ENCODE data around the gene GNAI1.

Gene GNAI1

DNA sequence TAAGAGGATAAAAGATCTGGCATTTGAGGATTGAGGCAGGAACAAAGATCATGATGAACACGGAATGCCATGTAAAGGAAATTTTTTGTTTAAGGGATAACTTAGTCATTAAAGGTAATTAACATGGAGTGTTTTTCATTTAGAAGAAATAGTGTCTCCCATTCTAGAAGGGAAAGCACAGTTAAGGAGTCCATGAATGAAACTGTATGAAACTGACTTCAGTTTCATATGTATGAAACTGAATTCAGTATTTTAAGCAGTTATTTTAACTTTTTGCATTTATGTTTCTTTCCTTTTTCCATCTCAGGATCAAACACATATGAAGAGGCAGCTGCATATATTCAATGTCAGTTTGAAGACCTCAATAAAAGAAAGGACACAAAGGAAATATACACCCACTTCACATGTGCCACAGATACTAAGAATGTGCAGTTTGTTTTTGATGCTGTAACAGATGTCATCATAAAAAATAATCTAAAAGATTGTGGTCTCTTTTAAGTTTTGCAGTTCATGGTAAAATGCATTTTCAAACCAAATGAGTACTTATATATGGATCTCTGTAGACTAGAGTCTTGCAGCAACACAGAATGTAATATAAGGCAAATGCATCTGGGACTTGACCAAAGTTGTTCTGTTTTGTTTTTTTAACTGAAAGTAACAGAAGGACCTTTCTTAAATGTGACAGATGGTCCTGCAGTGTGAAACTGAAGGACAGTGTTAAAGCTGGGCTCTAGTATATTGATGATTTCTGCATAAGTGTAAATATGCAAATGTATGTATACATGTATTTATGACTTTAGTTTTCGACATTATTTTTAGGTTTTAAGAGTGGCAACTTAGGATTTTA is 82.6 kb downstream of the GNAI1 start:
- H3K4me1 ChIP-seq (ENCODE audit: control insufficient read depth, insufficient read depth, low read length), result peaks cover 22% of the 10 kb centered on the region
- no peak overlapping the region for H3K9ac ChIP-seq (ENCODE audit: low read length)
- no peaks in the 10 kb centered on the region for H3K9me3 ChIP-seq (ENCODE audit: control insufficient read depth, low read length)
- peaks cover 60% of the 10 kb centered on the region for H3K36me3 ChIP-seq (ENCODE audit: control insufficient read depth, insufficient read depth, low read length, severe bottlenecking)
- DNase-seq (ENCODE audit: low read depth), result no peak
- H3K27me3 ChIP-seq (replicated peaks; ENCODE audit: control insufficient read depth, insufficient read depth, low read length), result no peaks in the 10 kb centered on the region
- no peak overlapping the region for H3K4me3 ChIP-seq (ENCODE audit: low read length)

DNA sequence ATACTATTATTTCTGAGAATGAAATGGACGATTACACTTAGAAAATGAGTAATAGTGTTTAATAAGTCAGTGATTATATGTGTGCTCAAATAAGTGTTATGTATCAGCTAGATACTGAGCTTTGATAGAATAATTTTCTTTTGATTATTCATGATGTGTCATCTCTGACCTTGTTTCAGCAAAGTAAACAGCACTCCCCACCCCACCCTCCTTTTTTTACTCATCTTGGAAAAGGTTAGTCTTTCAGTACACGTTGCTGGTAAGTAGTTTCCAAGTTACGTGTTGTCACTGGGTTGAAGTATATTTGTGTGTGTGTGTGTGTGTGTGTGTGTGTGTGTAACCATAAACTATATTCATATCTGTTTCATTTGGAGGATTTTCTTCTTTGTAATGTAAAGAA is 84.1 kb downstream of the GNAI1 start:
- peaks cover 31% of the 10 kb centered on the region for H3K4me1 ChIP-seq (ENCODE audit: control insufficient read depth, insufficient read depth, low read length)
- no peaks in the 10 kb centered on the region for H3K9me3 ChIP-seq (ENCODE audit: control insufficient read depth, low read length)
- peaks cover 45% of the 10 kb centered on the region for H3K36me3 ChIP-seq (ENCODE audit: control insufficient read depth, insufficient read depth, low read length, severe bottlenecking)
- H3K9ac ChIP-seq (ENCODE audit: low read length), result no peak overlapping the region
- H3K27me3 ChIP-seq (replicated peaks; ENCODE audit: control insufficient read depth, insufficient read depth, low read length), result no peaks in the 10 kb centered on the region
- no peak overlapping the region for H3K4me3 ChIP-seq (ENCODE audit: low read length)
- peak; percentile 61 for DNase-seq (ENCODE audit: low read depth)

- H3K4me1 ChIP-seq (ENCODE audit: control insufficient read depth, insufficient read depth, low read length), result peaks cover 41% of the 10 kb centered on the region
- H3K9ac ChIP-seq (ENCODE audit: low read length), result no peak overlapping the region
- peaks cover 31% of the 10 kb centered on the region for H3K36me3 ChIP-seq (ENCODE audit: control insufficient read depth, insufficient read depth, low read length, severe bottlenecking)
- no peaks in the 10 kb centered on the region for H3K27me3 ChIP-seq (replicated peaks; ENCODE audit: control insufficient read depth, insufficient read depth, low read length)
- DNase-seq (ENCODE audit: low read depth), result no peak
- H3K4me3 ChIP-seq (ENCODE audit: low read length), result no peak overlapping the region
- H3K9me3 ChIP-seq (ENCODE audit: control insufficient read depth, low read length), result no peaks in the 10 kb centered on the region
These were observed 85.5 kb downstream of the GNAI1 start for GRCh38 chr7:80220022-80220634.

DNA sequence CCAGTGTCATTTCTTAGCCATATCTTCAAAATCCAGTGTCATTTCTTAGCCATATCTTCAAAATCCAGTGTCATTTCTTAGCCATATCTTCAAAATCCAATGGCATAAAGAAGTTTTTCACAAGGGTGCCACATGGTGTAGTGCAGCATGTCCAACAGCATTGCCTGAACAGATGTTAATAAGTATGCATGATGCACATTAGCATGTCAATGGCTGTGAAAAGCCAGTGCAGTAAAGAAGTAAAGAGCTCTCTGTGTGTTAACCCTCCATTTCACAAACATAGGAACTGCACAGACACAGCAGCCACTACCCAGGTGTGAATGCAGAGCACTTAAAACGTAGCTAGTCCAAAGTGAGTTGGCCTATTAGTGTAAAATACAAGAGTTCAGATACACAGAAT is 89.8 kb downstream of the GNAI1 start:
- peaks cover 36% of the 10 kb centered on the region for H3K4me1 ChIP-seq (ENCODE audit: control insufficient read depth, insufficient read depth, low read length)
- no peaks in the 10 kb centered on the region for H3K9me3 ChIP-seq (ENCODE audit: control insufficient read depth, low read length)
- H3K36me3 ChIP-seq (ENCODE audit: control insufficient read depth, insufficient read depth, low read length, severe bottlenecking), result peaks cover 9% of the 10 kb centered on the region
- H3K4me3 ChIP-seq (ENCODE audit: low read length), result no peak overlapping the region
- no peaks in the 10 kb centered on the region for H3K27me3 ChIP-seq (replicated peaks; ENCODE audit: control insufficient read depth, insufficient read depth, low read length)
- no peak overlapping the region for H3K9ac ChIP-seq (ENCODE audit: low read length)
- no peak for DNase-seq (ENCODE audit: low read depth)

GRCh38 chr7:80225361-80225760 is 90.7 kb downstream of the GNAI1 start:
- Histone ChIP-seq H3K36me3 (ENCODE audit: control insufficient read depth, insufficient read depth, low read length, severe bottlenecking) (peaks cover 3% of the 10 kb centered on the region), H3K9ac (ENCODE audit: low read length) (peak overlapping the region; percentile 23), H3K4me1 (ENCODE audit: control insufficient read depth, insufficient read depth, low read length) (peaks cover 40% of the 10 kb centered on the region), H3K27me3 (replicated peaks; ENCODE audit: control insufficient read depth, insufficient read depth, low read length) (no peaks in the 10 kb centered on the region), H3K9me3 (ENCODE audit: control insufficient read depth, low read length) (no peaks in the 10 kb centered on the region), H3K4me3 (ENCODE audit: low read length) (peak overlapping the region; percentile 24)
- peak; percentile 60 for DNase-seq (ENCODE audit: low read depth)

DNA sequence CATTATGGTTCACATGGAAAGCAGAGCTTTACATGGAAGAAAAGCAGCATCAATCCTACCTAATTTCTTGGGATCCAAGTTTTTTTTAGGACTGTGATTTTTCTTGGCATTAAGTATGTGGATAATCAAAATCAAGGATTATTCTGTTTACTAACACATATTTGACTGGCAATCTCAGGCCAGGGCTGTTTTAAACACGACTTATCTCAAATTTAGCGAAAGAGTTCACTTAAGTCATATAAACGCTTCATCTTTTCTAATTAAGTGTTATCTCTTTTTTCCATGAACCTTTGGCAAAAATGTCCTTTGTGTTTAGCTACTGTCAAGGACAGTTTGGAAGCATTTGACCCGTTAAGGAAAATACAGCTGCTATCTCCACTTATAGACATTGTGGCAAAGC is 92.0 kb downstream of the GNAI1 start:
- Histone ChIP-seq H3K9me3 (ENCODE audit: control insufficient read depth, low read length) (no peaks in the 10 kb centered on the region), H3K4me3 (ENCODE audit: low read length) (no peak overlapping the region), H3K4me1 (ENCODE audit: control insufficient read depth, insufficient read depth, low read length) (peaks cover 42% of the 10 kb centered on the region), H3K36me3 (ENCODE audit: control insufficient read depth, insufficient read depth, low read length, severe bottlenecking) (no peaks in the 10 kb centered on the region), H3K27me3 (replicated peaks; ENCODE audit: control insufficient read depth, insufficient read depth, low read length) (no peaks in the 10 kb centered on the region), H3K9ac (ENCODE audit: low read length) (no peak overlapping the region)
- DNase-seq (ENCODE audit: low read depth), result no peak

DNA sequence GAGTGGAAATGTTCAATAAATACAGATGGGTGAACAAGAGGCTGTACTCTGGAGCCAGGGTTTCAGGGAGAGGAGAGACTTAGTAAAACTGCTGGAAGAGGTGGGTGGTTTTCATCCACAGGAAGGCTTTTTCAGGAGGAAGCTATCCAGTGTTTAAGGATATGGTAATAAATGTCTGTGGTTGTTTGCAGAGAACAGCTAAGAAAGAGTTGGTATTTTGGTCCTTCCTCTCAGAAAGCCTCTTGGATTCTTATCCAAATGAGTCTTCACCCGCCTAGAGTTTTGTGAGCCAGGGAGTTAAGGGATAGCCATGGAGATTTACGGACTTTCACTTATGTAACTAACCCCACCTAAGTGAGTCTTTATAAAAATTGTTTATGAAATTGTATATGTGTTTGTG is 95.7 kb downstream of the GNAI1 start:
- Histone ChIP-seq H3K36me3 (ENCODE audit: control insufficient read depth, insufficient read depth, low read length, severe bottlenecking) (no peaks in the 10 kb centered on the region), H3K4me1 (ENCODE audit: control insufficient read depth, insufficient read depth, low read length) (peaks cover 27% of the 10 kb centered on the region), H3K27me3 (replicated peaks; ENCODE audit: control insufficient read depth, insufficient read depth, low read length) (no peaks in the 10 kb centered on the region), H3K9ac (ENCODE audit: low read length) (no peak overlapping the region), H3K9me3 (ENCODE audit: control insufficient read depth, low read length) (no peaks in the 10 kb centered on the region), H3K4me3 (ENCODE audit: low read length) (no peak overlapping the region)
- DNase-seq (ENCODE audit: low read depth), result no peak

DNA sequence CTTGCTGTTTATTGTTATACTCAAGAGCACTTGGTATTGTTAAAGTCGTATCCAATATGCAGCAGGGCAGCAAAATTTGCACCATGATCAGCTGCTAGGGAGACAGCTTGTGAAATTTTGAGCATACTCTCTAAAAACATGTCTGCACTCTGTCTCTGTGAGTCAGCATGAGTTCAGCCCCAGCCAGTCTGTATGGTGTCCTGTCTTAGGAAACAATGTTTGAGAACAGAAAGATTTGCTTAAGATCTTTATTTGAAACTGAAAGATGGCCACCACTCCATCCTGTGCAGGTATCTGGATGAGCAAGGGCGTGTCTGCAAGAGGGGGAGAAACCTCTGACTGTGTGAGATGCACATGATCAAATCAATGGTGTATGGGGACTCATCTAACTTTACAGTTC is 97.1 kb downstream of the GNAI1 start:
- Histone ChIP-seq H3K27me3 (replicated peaks; ENCODE audit: control insufficient read depth, insufficient read depth, low read length) (no peaks in the 10 kb centered on the region), H3K4me1 (ENCODE audit: control insufficient read depth, insufficient read depth, low read length) (peaks cover 21% of the 10 kb centered on the region), H3K9ac (ENCODE audit: low read length) (peak overlapping the region; percentile 31), H3K36me3 (ENCODE audit: control insufficient read depth, insufficient read depth, low read length, severe bottlenecking) (no peaks in the 10 kb centered on the region), H3K4me3 (ENCODE audit: low read length) (no peak overlapping the region), H3K9me3 (ENCODE audit: control insufficient read depth, low read length) (no peaks in the 10 kb centered on the region)
- peak; percentile 63 for DNase-seq (ENCODE audit: low read depth)

- Histone ChIP-seq H3K9me3 (ENCODE audit: control insufficient read depth, low read length) (no peaks in the 10 kb centered on the region), H3K36me3 (ENCODE audit: control insufficient read depth, insufficient read depth, low read length, severe bottlenecking) (no peaks in the 10 kb centered on the region), H3K4me1 (ENCODE audit: control insufficient read depth, insufficient read depth, low read length) (peaks cover 21% of the 10 kb centered on the region), H3K9ac (ENCODE audit: low read length) (no peak overlapping the region), H3K4me3 (ENCODE audit: low read length) (no peak overlapping the region), H3K27me3 (replicated peaks; ENCODE audit: control insufficient read depth, insufficient read depth, low read length) (no peaks in the 10 kb centered on the region)
- DNase-seq (ENCODE audit: low read depth), result no peak
These were observed 98.5 kb downstream of the GNAI1 start for GRCh38 chr7:80232979-80233724.

- no peaks in the 10 kb centered on the region for H3K36me3 ChIP-seq (ENCODE audit: control insufficient read depth, insufficient read depth, low read length, severe bottlenecking)
- peaks cover 24% of the 10 kb centered on the region for H3K4me1 ChIP-seq (ENCODE audit: control insufficient read depth, insufficient read depth, low read length)
- no peaks in the 10 kb centered on the region for H3K9me3 ChIP-seq (ENCODE audit: control insufficient read depth, low read length)
- H3K4me3 ChIP-seq (ENCODE audit: low read length), result no peak overlapping the region
- no peaks in the 10 kb centered on the region for H3K27me3 ChIP-seq (replicated peaks; ENCODE audit: control insufficient read depth, insufficient read depth, low read length)
- no peak for DNase-seq (ENCODE audit: low read depth)
- H3K9ac ChIP-seq (ENCODE audit: low read length), result no peak overlapping the region
These were observed 100.7 kb downstream of the GNAI1 start for GRCh38 chr7:80235334-80235733.

- Histone ChIP-seq H3K9me3 (ENCODE audit: control insufficient read depth, low read length) (no peaks in the 10 kb centered on the region), H3K36me3 (ENCODE audit: control insufficient read depth, insufficient read depth, low read length, severe bottlenecking) (no peaks in the 10 kb centered on the region), H3K9ac (ENCODE audit: low read length) (no peak overlapping the region), H3K4me3 (ENCODE audit: low read length) (no peak overlapping the region), H3K4me1 (ENCODE audit: control insufficient read depth, insufficient read depth, low read length) (peaks cover 14% of the 10 kb centered on the region), H3K27me3 (replicated peaks; ENCODE audit: control insufficient read depth, insufficient read depth, low read length) (no peaks in the 10 kb centered on the region)
- DNase-seq (ENCODE audit: low read depth), result no peak
These were observed 102.0 kb downstream of the GNAI1 start for GRCh38 chr7:80236681-80237080.
